ENCODE measurements around the gene DSCAM.

Gene DSCAM

GRCh38 chr21:40173816-40174215 is 673.1 kb downstream of the DSCAM start:
- no peak for DNase-seq (ENCODE audit: extremely low read depth, low read depth)
- TF ChIP-seq CTCF (IDR thresholded peaks at IDR 0.05; ENCODE audit: low read depth, low read length, missing control alignments): no peak

GRCh38 chr21:40169971-40170370 is 677.0 kb downstream of the DSCAM start:
- TF ChIP-seq CTCF (IDR thresholded peaks at IDR 0.05; ENCODE audit: low read depth, low read length, missing control alignments): no peak
- H3K4me3 ChIP-seq (replicated peaks; ENCODE audit: low read depth, low read length): no peak overlapping the region
- DNase-seq (ENCODE audit: extremely low read depth, low read depth): no peak

More at GRCh38 chr21:40173816-40174215, 673.1 kb downstream of the DSCAM start:
- no peak overlapping the region for H3K4me3 ChIP-seq (replicated peaks; ENCODE audit: low read depth, low read length)

- H3K4me3 ChIP-seq (replicated peaks; ENCODE audit: low read depth, low read length): no peak overlapping the region
- TF ChIP-seq CTCF (IDR thresholded peaks at IDR 0.05; ENCODE audit: low read depth, low read length, missing control alignments): no peak
- no peak for DNase-seq (ENCODE audit: extremely low read depth, low read depth)
Measured at GRCh38 chr21:40166291-40166843, 680.6 kb downstream of the DSCAM start.

- TF ChIP-seq CTCF (IDR thresholded peaks at IDR 0.05; ENCODE audit: low read depth, low read length, missing control alignments): no peak
- H3K4me3 ChIP-seq (replicated peaks; ENCODE audit: low read depth, low read length): no peak overlapping the region
- DNase-seq (ENCODE audit: extremely low read depth, low read depth): no peak
Measured at GRCh38 chr21:40165773-40166070, 681.2 kb downstream of the DSCAM start.

GRCh38 chr21:40164905-40165772 is 681.8 kb downstream of the DSCAM start:
- no peak for DNase-seq (ENCODE audit: extremely low read depth, low read depth)
- TF ChIP-seq CTCF (IDR thresholded peaks at IDR 0.05; ENCODE audit: low read depth, low read length, missing control alignments): no peak
- H3K4me3 ChIP-seq (replicated peaks; ENCODE audit: low read depth, low read length): no peak overlapping the region

- DNase-seq (ENCODE audit: extremely low read depth, low read depth): no peak
- H3K4me3 ChIP-seq (replicated peaks; ENCODE audit: low read depth, low read length): no peak overlapping the region
- TF ChIP-seq CTCF (IDR thresholded peaks at IDR 0.05; ENCODE audit: low read depth, low read length, missing control alignments): no peak
Measured at GRCh38 chr21:40162075-40162474, 684.9 kb downstream of the DSCAM start.
